ENCODE results near the gene TRAPPC14. TPM values are rescaled to one million over a fixed set of nuclear protein-coding genes. Genes with fewer than 3 reads are reported as not detected.

The TRAPPC14 gene
- total RNA-seq, 2 donors from 2014 or later: 7.3 to 27.7 TPM

- Histone ChIP-seq H3K36me3 (replicated peaks in 1 of 2; ENCODE audit: insufficient read depth in 1 of 2, low read depth in 2 of 2) (peaks cover 3 to 14% of the 10 kb centered on the region in 2 donors), H3K27me3 (no peaks in the 10 kb centered on the region), H3K27ac (no peak overlapping the region), H3K9me3 (no peaks in the 10 kb centered on the region), H3K4me3 (no peak overlapping the region), H3K4me1 (peaks cover 9% of the 10 kb centered on the region)
- 71 to 87% methylated on average over 11 to 17 of the region's 17 CpGs for WGBS, 2 donors
- DNase-seq: no peak
- intact Hi-C loops (cut with DNase I): no loop called here
- no peak for TF ChIP-seq POLR2A (IDR thresholded peaks at IDR 0.05)
- TF ChIP-seq, protein P1, sequence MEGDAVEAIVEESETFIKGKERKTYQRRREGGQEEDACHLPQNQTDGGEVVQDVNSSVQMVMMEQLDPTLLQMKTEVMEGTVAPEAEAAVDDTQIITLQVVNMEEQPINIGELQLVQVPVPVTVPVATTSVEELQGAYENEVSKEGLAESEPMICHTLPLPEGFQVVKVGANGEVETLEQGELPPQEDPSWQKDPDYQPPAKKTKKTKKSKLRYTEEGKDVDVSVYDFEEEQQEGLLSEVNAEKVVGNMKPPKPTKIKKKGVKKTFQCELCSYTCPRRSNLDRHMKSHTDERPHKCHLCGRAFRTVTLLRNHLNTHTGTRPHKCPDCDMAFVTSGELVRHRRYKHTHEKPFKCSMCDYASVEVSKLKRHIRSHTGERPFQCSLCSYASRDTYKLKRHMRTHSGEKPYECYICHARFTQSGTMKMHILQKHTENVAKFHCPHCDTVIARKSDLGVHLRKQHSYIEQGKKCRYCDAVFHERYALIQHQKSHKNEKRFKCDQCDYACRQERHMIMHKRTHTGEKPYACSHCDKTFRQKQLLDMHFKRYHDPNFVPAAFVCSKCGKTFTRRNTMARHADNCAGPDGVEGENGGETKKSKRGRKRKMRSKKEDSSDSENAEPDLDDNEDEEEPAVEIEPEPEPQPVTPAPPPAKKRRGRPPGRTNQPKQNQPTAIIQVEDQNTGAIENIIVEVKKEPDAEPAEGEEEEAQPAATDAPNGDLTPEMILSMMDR (IDR thresholded peaks at IDR 0.05): no peak
- ATAC-seq: no peak
Observed at GRCh38 chr7:100106633-100107032, 51.9 kb downstream of the TRAPPC14 start.

GRCh38 chr7:100105534-100105933 is 53.0 kb downstream of the TRAPPC14 start:
- Histone ChIP-seq H3K4me3 (no peak overlapping the region), H3K36me3 (replicated peaks in 1 of 2; ENCODE audit: insufficient read depth in 1 of 2, low read depth in 2 of 2) (peaks cover 0 to 14% of the 10 kb centered on the region in 2 donors), H3K27ac (no peak overlapping the region), H3K4me1 (peaks cover 13% of the 10 kb centered on the region), H3K27me3 (no peaks in the 10 kb centered on the region), H3K9me3 (no peaks in the 10 kb centered on the region)
- no peak for DNase-seq
- intact Hi-C loops (cut with DNase I): no loop called here
- TF ChIP-seq, protein P1 (IDR thresholded peaks at IDR 0.05): no peak
- TF ChIP-seq POLR2A (IDR thresholded peaks at IDR 0.05): no peak
- no peak for ATAC-seq
- 96 to 100% methylated on average over 4 of the region's 4 CpGs for WGBS, 2 donors

Small RNA genes within 50 kb of the gene (microRNA-seq; reads per million reads assigned to microRNA genes)
- 0 reads per million in 2 donors for gene MIR4658 (ENCODE audit: borderline number of aligned reads in 2 of 2, borderline replicate concordance in 2 of 2)

Other genes with a start within 250 kb of the TRAPPC14 start
- gene TRIM4, start 239.2 kb downstream of the TRAPPC14 start, total RNA-seq: 10 to 100 TPM; 31.9 to 41.9 TPM
- not detected for gene GJC3, start 229.1 kb downstream of the TRAPPC14 start, total RNA-seq
- 100 to 1,000 TPM; 133 to 271 TPM for gene AZGP1, start 182.7 kb downstream of the TRAPPC14 start, total RNA-seq
- 10 to 100 TPM; 31.6 to 40.2 TPM for gene ZKSCAN1, start 143.1 kb downstream of the TRAPPC14 start, total RNA-seq
- 10 to 100 TPM; 14.5 to 20.2 TPM for gene ZSCAN21, start 108.9 kb downstream of the TRAPPC14 start, total RNA-seq
- gene ZNF3, start 77.0 kb downstream of the TRAPPC14 start, total RNA-seq: 10 to 100 TPM; 16.9 to 46.5 TPM
- gene COPS6, start 69.8 kb downstream of the TRAPPC14 start, total RNA-seq: 10 to 100 TPM; 15.8 to 16.1 TPM
- 10 to 100 TPM; 32.6 to 34.5 TPM for gene MCM7, start 57.3 kb downstream of the TRAPPC14 start, total RNA-seq
- 10 to 100 TPM in 1 of 2 donors, 1 to 10 TPM in 1; 6.0 to 11.2 TPM for gene AP4M1, start 57.1 kb downstream of the TRAPPC14 start, total RNA-seq
- gene TAF6, start 39.4 kb downstream of the TRAPPC14 start, total RNA-seq: 10 to 100 TPM; 30.4 to 51.7 TPM
- 1 to 10 TPM in 1 of 2 donors, under 1 TPM in 1; 0.99 to 2.3 TPM for gene CNPY4, start 39.1 kb downstream of the TRAPPC14 start, total RNA-seq
- 1 to 10 TPM; 2.1 to 5.3 TPM for gene MBLAC1, start 31.8 kb downstream of the TRAPPC14 start, total RNA-seq
- 100 to 1,000 TPM in 1 of 2 donors, 10 to 100 TPM in 1; 86.1 to 119 TPM for gene LAMTOR4, start 9.8 kb downstream of the TRAPPC14 start, total RNA-seq
- gene GAL3ST4, start 9.9 kb upstream of the TRAPPC14 start, total RNA-seq: under 1 TPM in 1 of 2 donors, not detected in 1; 0.26 TPM
- gene GPC2, start 18.7 kb upstream of the TRAPPC14 start, total RNA-seq: 1 to 10 TPM in 1 of 2 donors, under 1 TPM in 1; 0.99 to 1.6 TPM
- not detected for gene STAG3, start 19.2 kb upstream of the TRAPPC14 start, total RNA-seq
- gene PVRIG, start 61.2 kb upstream of the TRAPPC14 start, total RNA-seq: 1 to 10 TPM in 1 of 2 donors, under 1 TPM in 1; 0.78 to 4.0 TPM
- gene SPDYE3, start 149.0 kb upstream of the TRAPPC14 start, total RNA-seq: not detected
- gene PILRB, start 199.4 kb upstream of the TRAPPC14 start, total RNA-seq: 10 to 100 TPM; 63.3 to 65.6 TPM
- 1 to 10 TPM in 1 of 2 donors, not detected in 1; 7.0 TPM for gene PILRA, start 214.8 kb upstream of the TRAPPC14 start, total RNA-seq